ENCODE data around the gene ZIC1.

DNA sequence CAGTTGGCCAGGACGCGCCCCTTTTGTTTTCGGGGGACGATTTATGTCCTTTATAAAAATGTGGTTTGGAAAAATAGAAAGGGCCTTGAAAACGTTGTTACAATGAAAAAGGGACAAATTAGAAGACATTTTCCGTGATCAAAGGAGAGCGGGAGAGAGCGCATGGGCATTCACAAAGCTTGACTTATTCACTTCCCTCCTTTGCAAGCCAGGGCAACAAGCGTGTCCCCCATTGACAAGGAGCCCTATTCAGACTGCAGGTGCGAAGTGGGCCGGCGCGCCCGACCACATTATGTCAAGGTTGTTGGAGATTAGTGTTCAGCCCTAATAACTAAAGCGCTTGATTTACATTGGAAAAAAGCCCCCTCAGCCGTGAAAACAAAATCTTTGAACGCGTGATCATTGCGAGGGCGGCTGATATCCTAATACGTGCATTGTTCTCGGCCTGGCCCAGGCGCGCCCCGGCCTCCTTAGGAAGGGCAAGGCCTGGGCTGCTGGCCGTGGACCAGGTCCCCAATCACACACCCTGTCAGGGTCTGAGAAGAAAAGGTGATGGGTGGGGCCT, 28.7 kb upstream of the ZIC1 start:
- TF ChIP-seq CTCF (IDR thresholded peaks at IDR 0.05): no peak
- no peak for TF ChIP-seq ZFX (IDR thresholded peaks at IDR 0.05; ENCODE audit: borderline replicate concordance)
